Endodermal cell (in vitro differentiated cells): ENCODE data around the gene LIPM. TPM values are rescaled to one million over a fixed set of nuclear protein-coding genes. Genes with fewer than 3 reads are reported as not detected.

ENCODE experiments used
- DNase-seq: peaks from one replicate; pipeline ENCODE4 v3.0.0-alpha.2; 2017
- H3K27ac ChIP-seq: 2 replicates; pipeline ENCODE4 v1.5.1; 2013; ENCODE audit warnings: mild to moderate bottlenecking, low read depth, low read length, moderate library complexity
- H3K27me3 ChIP-seq: 2 replicates; pipeline ENCODE4 v1.6.1; 2013; ENCODE audit warnings: mild to moderate bottlenecking, low read length, moderate library complexity; ENCODE audit not compliant: insufficient read depth, control insufficient read depth, poor library complexity, severe bottlenecking
- H3K36me3 ChIP-seq: 2 replicates; pipeline ENCODE4 v1.7.0; 2013; ENCODE audit warnings: mild to moderate bottlenecking, low read length, moderate library complexity; ENCODE audit not compliant: control insufficient read depth, insufficient read depth
- H3K4me1 ChIP-seq: one replicate; pipeline ENCODE4 v1.7.0; 2013; ENCODE audit warnings: low read length; ENCODE audit not compliant: control insufficient read depth, insufficient read depth
- H3K4me3 ChIP-seq: 2 replicates; pipeline ENCODE4 v1.5.1; 2013; ENCODE audit warnings: mild to moderate bottlenecking, low read length, moderate library complexity
- H3K9ac ChIP-seq: 2 replicates; pipeline ENCODE4 v1.6.1; 2013; ENCODE audit warnings: mild to moderate bottlenecking, low read length, moderate library complexity; ENCODE audit not compliant: poor library complexity, severe bottlenecking; ENCODE audit errors: extremely low read depth
- H3K9me3 ChIP-seq: 2 replicates; pipeline ENCODE4 v1.6.1; 2013; ENCODE audit warnings: mild to moderate bottlenecking, low read length, moderate library complexity; ENCODE audit not compliant: control insufficient read depth
- H3K27ac Mint-ChIP-seq: 2 replicates; pipeline ENCODE4 v1.8.0; 2020; ENCODE audit warnings: mixed read lengths
- H3K27me3 Mint-ChIP-seq: 2 replicates; pipeline ENCODE4 v1.8.0; 2021; ENCODE audit warnings: mild to moderate bottlenecking, mixed read lengths; ENCODE audit not compliant: insufficient read depth
- H3K36me3 Mint-ChIP-seq: 2 replicates; pipeline ENCODE4 v1.8.0; 2020; ENCODE audit warnings: low read depth, mixed read lengths
- H3K4me1 Mint-ChIP-seq: 2 replicates; pipeline ENCODE4 v1.8.0; 2020; ENCODE audit warnings: mixed read lengths
- H3K4me3 Mint-ChIP-seq: 2 replicates; pipeline ENCODE4 v1.8.0; 2020; ENCODE audit warnings: mild to moderate bottlenecking, moderate library complexity, mixed read lengths
- H3K9me3 Mint-ChIP-seq: 2 replicates; pipeline ENCODE4 v1.8.0; 2020; ENCODE audit warnings: mild to moderate bottlenecking, mixed read lengths
- CTCF ChIP-seq: fragments of 200-600 bp; sonication (generic); conservative IDR thresholded peaks from 2 replicates; pipeline ENCODE4 v1.5.0; 2021; ENCODE audit warnings: antibody characterized with exemption, mild to moderate bottlenecking
- whole genome bisulfite sequencing, 2 experiments: methylation state at CpG; one replicate each; pipeline versions ENCODE4 v1.1.5 to v1.1.7; 2013; ENCODE audit warnings: missing lambda C conversion rate in 2 of 2, mixed read lengths in 1 of 2; ENCODE audit not compliant: insufficient coverage in 1 of 2, insufficient read length in 1 of 2; 5-methylcytosine and 5-hydroxymethylcytosine counted together
- total RNA-seq, 2 donors: library from RNA; stranded (reverse); fragmentation: NEBNext Ultra II Directional in 1 of 2; extraction: Animal tissue kit (Norgen Biotek cat#: 25700) in 1 of 2; gene quantifications; 2 replicates in 1 of 2; 3 replicates in 1 of 2; pipeline ENCODE4 v1.2.1, GENCODE V29; 2021

Gene LIPM
- total RNA-seq, 2 donors from 2014 or later, result not detected

- no peak for DNase-seq
- H3K9me3 ChIP-seq, result no peaks in the 10 kb centered on the region
- no peaks in the 10 kb centered on the region for H3K9me3 Mint-ChIP-seq
- no peak overlapping the region for H3K9ac ChIP-seq
- no peaks in the 10 kb centered on the region for H3K4me1 ChIP-seq
- H3K27me3 ChIP-seq, result peaks cover 18% of the 10 kb centered on the region
- no peak overlapping the region for H3K4me3 ChIP-seq
- H3K36me3 ChIP-seq, result no peaks in the 10 kb centered on the region
- H3K27ac Mint-ChIP-seq, result no peak overlapping the region
- H3K4me1 Mint-ChIP-seq, result peaks cover 4% of the 10 kb centered on the region
- whole genome bisulfite sequencing, 2 experiments, result 83 to 90% methylated on average over 1 of the region's 1 CpG
- no peak overlapping the region for H3K4me3 Mint-ChIP-seq
- no peaks in the 10 kb centered on the region for H3K36me3 Mint-ChIP-seq
- peaks cover 5% of the 10 kb centered on the region for H3K27me3 Mint-ChIP-seq
- no peak for TF ChIP-seq CTCF
- no peak overlapping the region for H3K27ac ChIP-seq
Measured at GRCh38 chr10:88848499-88848898, 46.0 kb downstream of the LIPM start.

DNA sequence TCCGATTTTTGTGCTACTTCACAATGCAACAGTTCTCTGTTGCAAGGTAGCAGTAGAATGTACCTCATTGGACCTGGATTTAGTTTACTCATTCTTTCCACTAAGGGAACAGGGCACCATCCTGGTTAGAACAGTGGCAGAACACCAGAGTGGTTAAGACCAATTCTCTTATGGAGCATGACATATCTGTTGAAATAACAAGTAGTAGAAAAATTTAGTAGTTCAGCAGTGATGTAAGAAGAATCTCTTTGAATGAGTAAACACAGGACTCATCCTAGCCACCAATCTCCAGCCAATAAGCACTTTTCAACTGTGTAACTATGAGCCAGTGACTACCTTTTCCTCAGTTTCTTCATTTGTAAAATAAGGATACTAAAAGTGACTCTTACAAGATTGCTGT, 46.7 kb downstream of the LIPM start:
- H3K4me1 Mint-ChIP-seq, result peaks cover 8% of the 10 kb centered on the region
- no peak for TF ChIP-seq CTCF
- no peak overlapping the region for H3K4me3 Mint-ChIP-seq
- no peak overlapping the region for H3K27ac ChIP-seq
- no peaks in the 10 kb centered on the region for H3K9me3 Mint-ChIP-seq
- H3K27ac Mint-ChIP-seq, result no peak overlapping the region
- 93 to 100% methylated on average over 1 of the region's 1 CpG for WGBS, 2 experiments
- H3K36me3 Mint-ChIP-seq, result no peaks in the 10 kb centered on the region
- no peak overlapping the region for H3K4me3 ChIP-seq
- H3K4me1 ChIP-seq, result no peaks in the 10 kb centered on the region
- no peak overlapping the region for H3K9ac ChIP-seq
- H3K9me3 ChIP-seq, result no peaks in the 10 kb centered on the region
- no peak for DNase-seq
- no peaks in the 10 kb centered on the region for H3K36me3 ChIP-seq
- peaks cover 2% of the 10 kb centered on the region for H3K27me3 Mint-ChIP-seq
- peaks cover 17% of the 10 kb centered on the region for H3K27me3 ChIP-seq

DNA sequence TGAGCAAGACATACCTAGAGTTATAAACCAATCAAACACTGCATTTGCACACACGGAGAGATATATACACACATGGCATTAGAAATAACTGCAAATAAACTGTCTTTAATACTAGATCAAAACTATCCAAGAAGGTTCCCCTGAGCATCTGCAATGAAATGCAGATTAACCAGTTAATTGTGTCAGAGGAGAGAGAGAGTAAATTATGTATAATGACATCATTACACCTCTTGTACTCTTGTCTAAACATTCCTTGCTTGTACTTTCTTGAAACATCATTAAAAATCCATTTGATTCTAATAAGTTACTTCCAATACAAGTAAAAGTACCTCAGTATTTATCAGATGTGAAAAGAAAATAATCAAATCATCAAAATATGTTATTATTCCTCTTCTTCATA, 48.2 kb downstream of the LIPM start:
- Histone ChIP-seq H3K4me1 (no peaks in the 10 kb centered on the region), H3K9ac (no peak overlapping the region), H3K36me3 (no peaks in the 10 kb centered on the region), H3K27ac (no peak overlapping the region), H3K4me3 (no peak overlapping the region), H3K9me3 (no peaks in the 10 kb centered on the region), H3K27me3 (peaks cover 21% of the 10 kb centered on the region)
- H3K27ac Mint-ChIP-seq, result no peak overlapping the region
- no peaks in the 10 kb centered on the region for H3K36me3 Mint-ChIP-seq
- peaks cover 8% of the 10 kb centered on the region for H3K4me1 Mint-ChIP-seq
- no peaks in the 10 kb centered on the region for H3K9me3 Mint-ChIP-seq
- 79% methylated on average over 1 of the region's 1 CpG; no CpG with 5 or more reads in 1 of the 2 experiments for WGBS, 2 experiments
- peaks cover 7% of the 10 kb centered on the region for H3K27me3 Mint-ChIP-seq
- H3K4me3 Mint-ChIP-seq, result no peak overlapping the region
- TF ChIP-seq CTCF, result no peak
- no peak for DNase-seq
